ENCODE measurements around the gene CDH4. TPM values are rescaled to one million over a fixed set of nuclear protein-coding genes. Genes with fewer than 3 reads are reported as not detected.

Gene CDH4
- polyA plus RNA-seq, 4 donors = 1.1 to 8.1 (median 6.9) TPM

DNA sequence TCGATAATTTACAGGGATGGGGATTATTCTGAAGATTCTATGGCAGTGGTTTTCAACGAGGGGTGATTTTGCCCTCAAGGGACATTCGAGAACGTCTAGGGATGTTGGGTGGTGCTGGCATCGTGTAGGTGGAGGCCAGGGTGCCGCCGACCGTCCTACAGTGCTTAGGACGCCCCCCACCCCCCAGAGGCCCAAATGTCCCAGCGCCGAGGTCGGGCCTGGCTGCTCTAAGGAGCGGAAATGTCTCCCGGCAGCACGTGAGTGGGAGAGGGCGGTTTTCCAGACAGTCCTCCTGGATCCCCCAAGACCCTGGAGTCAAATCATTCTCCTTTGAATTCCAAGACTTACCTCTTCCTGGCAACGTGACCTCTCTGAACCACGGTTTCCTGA lies 101.9 kb downstream of the CDH4 start:
- DNase-seq (ENCODE audit: low read depth in 4 of 4, low spot score in 3 of 4) = no peak

DNA sequence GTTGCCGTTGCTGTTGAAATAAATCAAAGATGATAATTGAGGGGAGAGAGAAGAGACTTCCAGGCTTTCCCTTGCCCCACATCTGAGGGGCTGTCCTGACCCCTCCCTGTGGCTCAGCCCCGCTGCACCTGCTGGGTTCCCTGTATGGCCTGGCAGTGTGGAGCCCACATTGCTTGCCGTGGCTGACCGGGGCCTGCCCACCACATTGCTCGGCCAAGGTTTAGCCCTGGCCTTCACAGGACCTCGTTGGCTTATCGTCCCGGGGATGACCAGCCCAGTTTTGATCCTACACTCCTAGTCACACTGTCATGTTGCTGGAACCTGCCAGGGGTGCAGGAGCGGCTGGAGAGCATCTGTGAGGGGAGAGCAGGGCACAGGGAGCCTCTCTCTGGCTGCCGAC lies 102.4 kb downstream of the CDH4 start:
- no peak for DNase-seq (ENCODE audit: low read depth in 4 of 4, low spot score in 3 of 4)

DNA sequence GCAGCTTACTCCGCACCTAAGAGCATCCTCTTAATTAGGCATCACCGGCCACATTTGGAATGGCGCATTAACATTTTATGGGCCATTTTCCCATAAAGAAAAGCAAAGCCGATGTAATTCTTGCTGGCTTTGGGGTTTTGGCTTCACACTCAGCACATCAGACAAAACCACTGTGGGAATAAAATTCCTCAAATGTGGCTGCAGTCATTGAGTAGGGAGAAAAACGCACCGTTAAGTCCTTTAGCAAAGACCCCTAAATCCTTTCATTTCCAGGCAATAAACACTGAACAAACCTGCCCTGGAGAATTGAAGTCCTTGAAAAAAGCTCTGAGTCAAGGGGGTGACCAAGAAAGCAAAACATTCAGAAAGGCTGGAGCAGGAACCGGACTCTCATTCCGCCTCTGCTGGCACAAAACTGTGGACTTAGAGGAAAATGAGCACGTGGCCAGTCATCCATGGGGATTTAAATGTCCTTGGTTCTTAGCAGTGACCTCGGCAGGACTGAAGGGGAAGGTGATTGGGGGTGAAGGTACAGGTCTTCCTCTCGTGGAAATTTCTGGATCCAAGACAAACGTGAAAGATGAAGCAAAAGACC lies 102.9 kb downstream of the CDH4 start:
- no peak for DNase-seq (ENCODE audit: low read depth in 4 of 4, low spot score in 3 of 4)

DNA sequence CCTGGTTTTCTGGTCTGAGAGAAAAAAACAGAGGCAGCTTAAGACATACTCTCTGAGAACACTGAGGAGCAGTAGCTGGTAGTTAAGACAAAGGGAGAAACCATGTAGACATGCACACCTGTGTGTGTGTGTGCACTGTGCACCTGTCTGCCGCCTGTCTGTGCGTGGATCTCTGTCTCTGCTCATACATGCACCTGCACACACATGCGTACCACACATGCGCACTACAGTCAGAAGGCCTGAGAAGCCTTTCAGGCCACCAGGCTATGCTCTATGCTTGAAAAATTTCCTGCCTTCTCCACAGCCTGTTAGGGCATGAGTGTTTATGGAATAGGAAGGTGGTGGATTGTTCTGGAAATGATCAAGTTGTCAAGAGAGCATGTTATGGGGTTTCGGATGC lies 103.5 kb downstream of the CDH4 start:
- no peak for DNase-seq (ENCODE audit: low read depth in 4 of 4, low spot score in 3 of 4)

DNA sequence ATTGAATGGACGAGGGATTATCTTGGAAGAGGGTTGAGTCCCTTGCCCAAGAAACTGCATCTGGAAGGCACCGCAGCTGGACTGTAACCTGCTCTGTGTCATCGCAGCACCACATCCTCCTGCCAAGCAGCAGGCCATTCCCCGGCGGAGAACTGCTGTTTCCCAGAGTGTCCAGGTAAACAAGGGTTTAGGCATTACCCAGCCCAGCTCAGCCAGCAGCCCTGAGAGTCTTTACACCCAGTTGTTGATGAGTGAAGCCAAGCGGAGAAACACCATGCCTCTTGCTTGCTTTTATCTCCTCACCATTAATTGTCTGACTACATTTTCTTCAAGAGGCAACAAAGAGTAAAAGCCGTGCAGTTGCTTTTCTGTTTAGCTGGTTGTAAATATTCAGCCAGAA lies 104.1 kb downstream of the CDH4 start:
- DNase-seq (ENCODE audit: low read depth in 4 of 4, low spot score in 3 of 4) = no peak

DNA sequence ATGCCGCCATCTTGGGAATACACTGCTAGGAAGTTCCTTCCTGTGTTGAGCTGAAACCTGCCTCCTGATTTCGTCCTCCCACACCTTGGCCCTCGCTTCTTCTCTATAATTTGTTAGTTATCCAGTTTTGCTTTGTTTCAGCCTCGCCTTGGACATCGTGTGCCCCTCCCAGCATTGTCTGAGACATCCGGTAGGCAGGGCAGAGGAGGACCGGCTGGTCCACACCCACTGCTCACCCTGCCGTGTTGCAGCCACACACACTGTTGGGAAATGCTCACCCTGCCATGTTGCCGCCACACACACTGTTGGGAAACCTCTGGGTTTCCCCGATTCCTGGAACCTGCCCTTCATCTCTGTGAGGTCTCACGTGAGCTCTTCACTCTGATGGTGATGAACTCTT lies 105.1 kb downstream of the CDH4 start:
- DNase-seq (ENCODE audit: low read depth in 4 of 4, low spot score in 3 of 4) = no peak

DNA sequence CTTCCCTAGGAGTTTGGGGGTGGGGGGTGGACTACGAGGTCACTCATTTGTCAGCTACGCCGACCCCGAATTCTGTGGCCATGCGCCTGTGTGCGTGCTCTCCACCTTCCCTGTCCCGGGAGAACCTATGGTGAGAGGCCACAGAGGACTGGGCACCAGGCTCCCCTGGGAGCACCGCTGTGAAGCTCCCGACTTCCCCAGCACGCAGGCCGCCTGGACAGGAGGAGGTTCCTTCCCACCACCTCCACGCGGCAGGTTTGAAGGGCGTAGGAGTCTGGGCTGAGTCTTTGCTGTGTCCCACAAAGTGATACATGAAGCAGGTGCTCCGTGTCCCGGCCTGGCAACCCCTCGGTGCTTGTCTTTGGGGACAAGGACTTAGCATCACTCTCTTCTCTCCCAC lies 107.2 kb downstream of the CDH4 start:
- DNase-seq (ENCODE audit: low read depth in 4 of 4, low spot score in 3 of 4) = no peak

DNA sequence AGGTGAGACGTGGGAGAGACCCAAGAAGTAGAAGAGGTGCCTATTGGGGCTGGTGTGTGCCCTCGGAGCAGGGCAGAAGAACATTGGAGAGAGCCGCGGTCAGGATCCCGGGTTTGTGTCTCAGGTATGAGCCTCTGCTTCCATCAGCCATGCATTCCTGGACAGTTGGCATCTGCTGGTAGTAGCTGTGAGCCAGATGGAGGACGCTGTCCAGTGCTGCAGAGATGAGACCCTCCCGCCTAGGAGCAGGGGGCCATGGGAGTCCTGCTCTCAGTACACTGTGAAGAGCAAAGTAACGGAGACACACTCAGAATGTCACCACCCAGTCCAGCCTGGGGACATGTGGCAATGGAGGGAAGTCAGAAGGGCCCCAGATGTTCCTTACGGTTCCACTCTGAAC lies 108.2 kb downstream of the CDH4 start:
- DNase-seq (ENCODE audit: low read depth in 4 of 4, low spot score in 3 of 4) = no peak

DNA sequence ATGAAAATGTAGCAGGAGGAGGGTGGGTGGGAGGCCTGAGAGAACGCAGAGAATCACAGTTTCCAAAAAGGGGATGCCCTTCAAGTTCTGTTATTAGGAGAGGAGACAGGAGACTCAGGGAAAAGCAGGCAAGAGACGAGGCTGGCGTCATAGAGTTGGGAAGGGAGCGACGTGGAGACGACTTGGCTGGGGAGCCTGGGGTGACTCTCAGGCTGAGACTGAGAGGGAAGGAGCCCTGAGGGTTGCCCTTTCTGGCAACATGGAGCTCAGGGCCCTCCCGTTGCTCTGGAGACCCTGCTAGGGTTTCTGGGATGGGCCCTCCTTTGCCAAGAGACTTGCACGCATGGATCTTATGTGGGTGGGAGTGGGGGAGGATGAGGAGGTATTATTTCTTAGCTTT lies 108.9 kb downstream of the CDH4 start:
- DNase-seq (ENCODE audit: low read depth in 4 of 4, low spot score in 3 of 4) = no peak

DNA sequence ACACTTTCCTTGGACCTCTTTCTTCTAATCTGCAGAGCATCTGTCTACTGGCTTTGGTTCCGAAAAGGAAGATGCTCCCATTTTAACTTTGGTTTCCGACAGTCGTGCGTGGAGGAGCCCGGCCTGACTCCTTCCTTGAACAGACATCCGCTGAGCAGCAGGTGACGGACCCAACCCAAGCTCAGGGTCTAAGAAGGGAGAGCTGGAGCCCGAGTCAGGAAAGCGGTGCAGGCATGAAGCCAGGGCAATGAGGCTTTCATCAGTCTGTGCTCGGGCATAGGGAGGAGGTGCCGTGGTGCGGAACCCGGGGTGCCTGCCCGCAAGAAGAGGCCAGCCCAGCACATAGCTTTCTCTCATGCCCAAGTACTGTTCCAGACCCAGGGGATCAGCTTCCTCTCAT lies 109.4 kb downstream of the CDH4 start:
- DNase-seq (ENCODE audit: low read depth in 4 of 4, low spot score in 3 of 4) = no peak

DNA sequence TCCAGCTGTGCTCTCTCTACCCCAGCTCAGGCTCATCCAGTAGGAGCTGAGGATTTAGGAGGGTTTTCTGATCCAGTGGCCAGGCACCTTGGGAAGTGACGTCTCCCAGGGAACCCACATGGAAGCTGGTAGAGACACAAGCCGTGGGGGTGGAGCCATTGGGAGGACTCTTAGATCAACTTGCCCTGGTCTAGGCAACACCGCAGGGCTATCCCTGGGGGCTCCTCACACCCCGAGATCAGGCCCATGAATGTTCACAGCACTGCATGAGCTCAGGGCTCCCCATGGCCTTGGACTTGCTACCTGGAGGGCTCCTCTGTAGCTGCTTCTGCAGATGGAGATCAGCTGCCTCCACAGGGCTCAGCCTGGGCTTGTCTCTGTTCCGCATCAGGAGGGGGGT lies 112.1 kb downstream of the CDH4 start:
- no peak for DNase-seq (ENCODE audit: low read depth in 4 of 4, low spot score in 3 of 4)

DNA sequence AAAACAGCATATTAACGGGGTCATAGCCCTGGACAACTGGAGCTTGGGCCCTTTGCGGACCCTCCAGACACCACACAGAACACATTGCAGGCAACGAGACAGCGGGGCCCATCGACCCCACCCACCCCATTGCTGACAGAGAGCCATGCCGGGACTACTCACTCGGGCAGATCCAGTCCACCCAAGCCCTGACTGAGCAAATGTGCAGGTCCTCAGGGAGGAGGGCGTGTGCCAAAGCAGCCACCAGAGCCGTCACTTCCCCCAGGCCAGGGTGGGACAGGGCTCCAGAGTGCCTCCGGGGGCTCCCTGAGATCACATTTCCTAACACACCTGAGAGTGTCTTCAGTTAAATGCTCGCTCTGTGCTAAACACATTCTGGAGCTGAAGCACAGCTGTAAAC lies 114.9 kb downstream of the CDH4 start:
- DNase-seq (ENCODE audit: low read depth in 4 of 4, low spot score in 3 of 4) = no peak

DNA sequence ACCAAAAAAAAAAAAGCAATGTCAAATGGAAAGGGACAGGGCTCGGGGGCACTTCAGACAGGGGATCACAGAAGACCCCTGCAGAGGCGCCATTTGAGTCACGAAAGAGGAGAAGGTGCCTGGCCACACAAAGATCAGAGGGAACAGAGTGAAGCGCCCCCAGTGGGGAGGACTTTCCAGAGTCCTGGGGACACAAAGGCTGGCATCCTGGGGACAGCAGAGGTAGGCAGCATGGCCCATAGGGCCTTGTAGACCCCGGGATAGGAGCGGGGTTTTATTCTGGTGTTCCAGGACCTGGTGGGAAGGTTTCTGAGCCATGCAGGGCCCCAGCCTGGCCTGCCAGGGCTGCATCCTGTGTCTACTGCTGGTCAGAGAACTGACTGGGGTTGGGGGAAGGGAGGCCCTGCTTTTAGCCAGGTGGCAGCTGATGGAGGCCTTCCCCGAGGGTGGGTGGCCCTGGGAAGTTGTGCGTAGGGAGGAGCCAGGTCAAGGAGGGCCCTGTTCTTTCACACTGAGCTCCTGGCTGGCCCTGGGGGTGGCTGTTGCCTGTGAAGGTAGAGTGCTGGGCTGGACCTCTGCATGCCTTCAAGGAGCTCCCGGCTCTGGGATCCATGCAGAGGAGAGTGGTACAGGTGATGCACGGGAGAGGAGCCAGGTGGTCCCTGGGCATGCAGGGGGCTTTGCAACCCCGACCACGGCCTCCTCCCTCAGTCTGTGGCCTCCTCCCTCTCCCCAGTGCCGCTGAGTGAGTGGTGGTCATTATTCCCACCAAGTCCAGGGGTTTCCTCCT lies 117.9 kb downstream of the CDH4 start:
- no peak for DNase-seq (ENCODE audit: low read depth in 4 of 4, low spot score in 3 of 4)

DNA sequence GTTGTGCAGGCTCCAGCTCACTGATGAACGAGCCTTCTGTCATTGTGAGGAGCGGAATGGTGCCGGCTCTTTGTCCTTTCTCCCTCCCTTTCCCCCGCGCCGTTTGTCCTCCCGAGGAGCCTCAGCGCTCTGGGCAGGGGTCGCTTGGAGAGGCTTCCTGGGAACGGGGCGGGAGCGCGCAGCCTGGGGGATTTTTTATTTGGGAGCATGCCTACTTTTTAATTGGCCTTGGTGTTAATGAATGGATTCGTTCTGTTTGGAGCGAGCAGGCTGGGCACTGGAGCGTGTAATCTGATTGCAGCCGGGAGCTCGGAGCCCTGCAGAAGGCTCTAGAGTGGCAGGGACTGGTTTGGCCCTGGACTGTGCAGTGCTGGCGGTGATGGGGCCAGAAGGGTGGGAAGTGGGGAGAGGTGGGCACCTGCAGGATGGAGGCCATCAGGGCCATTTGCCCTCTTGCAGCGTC lies 118.8 kb downstream of the CDH4 start:
- DNase-seq (ENCODE audit: low read depth in 4 of 4, low spot score in 3 of 4) = no peak

DNA sequence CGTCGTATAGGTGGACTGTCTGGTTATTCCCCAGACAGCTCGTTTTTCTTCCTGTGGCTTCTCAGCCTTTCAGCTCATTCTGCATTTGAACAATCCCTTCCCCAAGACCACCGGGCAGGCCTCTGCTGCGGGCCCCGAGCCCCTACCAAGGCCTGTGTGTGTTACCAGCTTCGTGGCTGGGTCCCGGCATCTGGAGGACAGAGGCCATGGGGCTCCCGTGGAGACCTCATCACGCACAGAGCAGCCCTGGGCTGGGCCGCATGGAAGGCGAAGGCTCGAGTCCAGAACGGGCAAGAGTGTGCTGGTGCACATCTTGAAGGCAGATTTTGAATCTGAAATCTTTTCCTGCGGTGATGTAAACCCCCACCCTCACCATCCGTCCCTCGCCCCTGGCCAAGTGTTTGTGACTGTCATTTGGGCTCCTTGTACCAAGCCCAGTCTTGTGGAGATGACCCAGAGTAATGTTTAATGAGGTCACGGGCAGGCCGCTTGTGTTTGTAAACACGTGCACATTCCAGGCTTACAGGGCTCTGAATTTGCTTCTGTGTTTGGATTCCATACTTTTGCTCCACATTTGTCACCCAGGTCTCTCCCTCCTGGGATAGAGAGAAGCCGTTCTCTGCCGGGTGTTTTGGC lies 119.6 kb downstream of the CDH4 start:
- no peak for DNase-seq (ENCODE audit: low read depth in 4 of 4, low spot score in 3 of 4)

DNA sequence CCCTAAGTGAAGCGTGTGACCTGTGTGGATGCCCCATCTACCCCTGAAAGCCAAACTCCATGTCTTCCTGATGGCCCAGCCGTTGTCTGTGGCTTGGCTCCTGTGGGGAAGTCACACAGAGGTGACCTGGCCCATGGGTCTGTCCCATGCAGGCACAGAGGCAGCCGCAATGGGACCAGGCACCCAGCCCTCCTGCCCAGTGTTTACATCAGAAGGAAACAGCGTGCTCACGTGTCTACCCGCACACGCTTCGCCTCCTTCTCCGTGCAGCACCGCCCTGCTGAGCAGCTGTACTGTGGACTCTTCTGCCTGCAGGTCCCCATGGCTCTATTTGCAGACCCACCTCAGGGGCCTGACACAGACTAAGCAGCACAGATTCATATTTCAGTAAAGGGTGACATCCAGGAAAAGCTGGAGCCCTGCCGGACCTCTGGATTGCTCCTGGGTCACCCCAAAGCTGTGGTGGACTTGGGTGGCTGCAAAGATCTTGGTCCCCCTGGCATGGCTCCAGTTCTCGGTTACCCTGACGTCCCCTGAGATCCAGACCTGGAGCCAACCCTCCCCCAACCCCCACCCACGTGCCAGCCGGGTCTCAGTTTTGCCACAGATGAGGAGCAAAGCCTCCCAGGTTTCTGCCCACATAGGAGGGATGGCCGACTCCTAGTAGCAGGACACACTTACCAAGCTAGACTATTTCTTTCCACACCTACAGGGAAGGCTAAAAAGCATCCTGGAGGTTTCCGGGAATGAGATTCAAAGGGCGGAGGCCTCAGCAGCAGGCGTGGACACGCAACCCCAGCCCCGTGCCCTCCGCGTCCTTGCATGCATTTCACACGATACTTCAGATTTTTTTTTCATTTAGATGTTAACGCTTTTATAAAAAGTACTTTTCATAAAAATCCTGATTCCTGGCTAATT lies 120.3 kb downstream of the CDH4 start:
- DNase-seq (ENCODE audit: low read depth in 4 of 4, low spot score in 3 of 4) = no peak

DNA sequence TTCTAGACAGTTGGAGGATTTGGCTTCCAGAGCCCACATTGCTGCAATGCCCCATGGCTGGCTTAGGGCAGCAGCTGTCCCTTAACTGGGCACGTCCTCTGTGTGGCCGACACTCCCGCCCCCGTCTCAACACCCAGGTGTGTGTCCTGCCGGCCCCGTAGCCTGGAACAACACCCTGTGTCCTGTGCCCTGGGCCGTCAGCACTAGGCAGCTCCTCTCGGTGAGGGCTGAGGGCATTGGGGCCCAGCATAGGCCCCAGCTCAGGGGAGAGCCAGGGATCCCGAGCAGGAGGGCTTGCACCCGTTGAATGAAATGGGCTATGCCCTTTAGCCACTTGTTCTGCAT lies 121.0 kb downstream of the CDH4 start:
- no peak for DNase-seq (ENCODE audit: low read depth in 4 of 4, low spot score in 3 of 4)

DNA sequence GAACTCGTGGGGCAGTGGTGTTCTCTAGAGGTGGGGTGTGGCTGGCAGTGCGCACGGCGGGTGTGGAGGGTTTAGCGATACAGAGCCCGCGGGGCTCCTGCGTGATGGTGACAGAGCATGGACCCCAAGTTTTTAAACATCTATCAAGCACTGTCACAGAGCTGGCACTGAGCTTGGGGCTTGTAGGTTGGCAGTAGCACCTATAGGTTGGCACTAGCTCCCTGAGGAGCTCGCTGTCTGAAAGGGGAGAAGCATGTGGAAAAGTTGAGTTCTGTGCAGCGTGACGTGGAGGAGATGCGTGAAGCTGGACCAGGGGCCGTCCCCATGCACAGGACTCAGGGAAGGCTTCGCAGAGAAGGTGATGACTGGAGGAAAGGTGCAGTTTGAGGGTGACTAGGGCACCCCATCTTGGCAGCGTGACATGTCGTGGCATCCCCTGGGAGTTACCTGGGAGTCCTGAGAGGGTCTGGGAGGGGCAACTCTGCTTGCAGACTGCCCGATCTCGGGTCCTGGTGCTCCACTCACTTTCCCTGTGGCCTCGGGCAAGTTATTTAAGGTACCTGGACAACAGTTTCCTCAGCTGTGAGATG lies 122.0 kb downstream of the CDH4 start:
- DNase-seq (ENCODE audit: low read depth in 4 of 4, low spot score in 3 of 4) = no peak

DNA sequence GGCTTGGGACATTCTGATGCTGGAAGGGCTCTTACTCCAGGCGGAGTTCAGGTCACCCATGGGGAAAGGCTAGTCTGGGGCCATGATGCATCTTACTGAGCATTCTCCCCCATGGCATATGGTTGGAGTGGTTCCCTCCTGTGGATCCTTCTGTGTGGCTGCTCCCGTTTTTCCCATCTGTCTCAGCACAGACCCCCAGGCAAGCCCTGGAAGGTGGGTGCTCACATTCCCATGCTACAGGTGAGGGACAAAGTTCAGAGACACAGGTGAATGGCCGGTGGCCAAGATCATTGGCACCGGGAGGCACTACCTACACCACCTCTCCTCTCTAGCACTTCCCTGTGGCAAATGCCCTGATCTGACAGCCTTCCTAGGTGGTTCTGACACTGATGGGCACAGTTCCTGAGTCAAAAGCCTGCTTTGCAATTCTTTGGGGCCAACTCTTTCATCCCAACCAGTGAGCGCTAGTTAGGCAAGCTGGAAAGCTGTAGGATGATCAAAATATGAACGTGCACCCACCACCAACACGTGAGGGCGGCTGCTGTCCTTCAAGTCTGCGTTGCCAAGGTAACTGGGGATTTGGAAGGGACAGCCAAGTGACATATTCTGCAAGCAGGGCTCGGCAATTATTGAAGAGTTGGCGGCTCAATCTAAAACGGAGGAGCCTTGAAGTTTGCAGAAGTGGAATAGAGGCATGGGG lies 124.6 kb downstream of the CDH4 start:
- DNase-seq (ENCODE audit: low read depth in 4 of 4, low spot score in 3 of 4) = no peak

DNA sequence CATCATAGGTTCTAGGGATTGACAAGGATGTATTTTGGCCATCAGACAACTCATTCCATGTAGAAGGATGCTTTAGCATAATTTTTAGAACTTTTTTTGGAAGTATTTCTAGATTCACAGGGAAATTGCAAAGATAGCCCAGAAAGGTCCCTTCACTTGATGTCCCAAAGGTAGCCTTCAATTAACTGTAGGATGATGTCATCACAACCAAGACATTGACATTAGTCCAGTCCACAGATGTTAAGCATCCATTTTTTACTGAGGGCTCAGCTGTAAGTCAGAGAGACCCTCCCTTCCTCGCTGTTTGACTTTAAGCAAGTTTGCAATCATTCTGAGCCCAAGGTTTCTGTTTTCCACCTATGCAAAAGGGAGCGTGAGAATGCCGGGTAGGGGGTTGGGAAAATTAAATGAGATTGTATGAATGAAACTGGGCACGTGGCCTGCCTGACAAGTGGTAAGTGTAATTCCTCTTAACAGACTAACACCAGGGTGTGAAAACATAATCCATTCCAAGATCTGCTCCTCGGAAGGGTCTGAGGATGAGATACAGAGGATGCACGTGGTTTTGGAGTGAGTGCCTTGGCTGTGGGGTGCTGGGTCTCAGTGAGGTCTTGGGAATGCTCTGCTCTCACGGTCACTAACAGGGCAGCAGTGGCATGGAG lies 126.8 kb downstream of the CDH4 start:
- no peak for DNase-seq (ENCODE audit: low read depth in 4 of 4, low spot score in 3 of 4)
